Measurements from ENCODE around the gene KCNN3. TPM values are rescaled to one million over a fixed set of nuclear protein-coding genes. Genes with fewer than 3 reads are reported as not detected.

Gene KCNN3
- total RNA-seq, 1 experiment from 2014 or later, result 0.03 TPM

DNA sequence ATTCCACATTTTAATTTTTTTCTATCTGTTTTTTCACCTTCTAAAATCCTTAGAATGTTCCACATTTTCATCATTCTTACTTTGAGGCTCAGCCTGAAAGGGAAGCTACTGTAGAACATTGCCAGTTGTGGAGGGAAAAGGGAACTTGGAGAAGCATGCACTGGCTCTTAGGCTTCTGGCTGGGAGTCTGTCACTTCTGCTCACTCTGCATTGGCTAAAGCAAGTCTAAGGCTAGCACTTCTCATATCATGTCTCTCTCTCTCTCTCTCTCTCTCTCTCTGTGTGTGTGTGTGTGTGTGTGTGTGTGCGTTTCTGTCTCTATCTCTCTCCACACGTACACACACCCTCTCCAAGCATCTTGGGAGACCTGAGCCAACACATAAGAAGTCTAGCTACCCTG lies 212.5 kb downstream of the KCNN3 start:
- no peak for DNase-seq (ENCODE audit: low read depth, low spot score)
- in situ Hi-C loops (cut with HindIII; ENCODE audit: low pct_unique_long_range_greater_than_20kb, low sequenced_read_pairs), result no loop called here

DNA sequence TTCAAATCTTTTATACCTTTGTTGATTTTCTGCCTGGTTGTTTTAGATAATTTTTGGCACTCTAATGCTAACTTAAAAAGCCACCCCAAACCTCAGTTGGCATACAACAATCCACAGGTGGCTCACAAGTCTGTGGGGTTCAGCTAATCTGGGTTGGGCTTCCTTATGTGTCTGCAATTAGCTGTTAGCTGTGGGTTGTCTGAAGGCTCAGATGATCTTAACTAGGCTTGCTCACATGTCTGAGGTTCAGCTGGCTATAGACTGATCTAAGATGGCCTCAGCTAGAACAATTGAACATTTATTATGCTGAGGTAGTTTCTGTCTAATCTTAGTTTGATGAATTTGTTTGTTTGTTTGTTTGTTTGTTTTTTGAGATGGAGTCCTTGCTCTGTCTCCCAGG lies 217.2 kb downstream of the KCNN3 start:
- in situ Hi-C loops (cut with HindIII; ENCODE audit: low pct_unique_long_range_greater_than_20kb, low sequenced_read_pairs), result no loop called here
- DNase-seq (ENCODE audit: low read depth, low spot score), result peak; percentile 19

Other genes with a start within 250 kb of the KCNN3 start
- 10.4 and 19.0 TPM in 2 replicates for gene PMVK, start 66.4 kb upstream of the KCNN3 start, total RNA-seq (2014; rRNA removed; shearing (Covaris generic))
- 78.2 and 81.4 TPM in 2 replicates for gene PBXIP1, start 85.8 kb upstream of the KCNN3 start, total RNA-seq (2014; rRNA removed; shearing (Covaris generic))
- gene PYGO2, start 91.5 kb upstream of the KCNN3 start, total RNA-seq (2014; rRNA removed; shearing (Covaris generic)), result 26.9 and 30.2 TPM in 2 replicates
- gene SHC1, start 100.5 kb upstream of the KCNN3 start, total RNA-seq (2014; rRNA removed; shearing (Covaris generic)), result 102 and 107 TPM in 2 replicates
- 122 and 157 TPM in 2 replicates for gene CKS1B, start 104.4 kb upstream of the KCNN3 start, total RNA-seq (2014; rRNA removed; shearing (Covaris generic))
- 53.5 and 58.2 TPM in 2 replicates for gene FLAD1, start 113.1 kb upstream of the KCNN3 start, total RNA-seq (2014; rRNA removed; shearing (Covaris generic))
- 0.48 and 1.2 TPM in 2 replicates for gene LENEP, start 123.3 kb upstream of the KCNN3 start, total RNA-seq (2014; rRNA removed; shearing (Covaris generic))
- gene ZBTB7B, start 132.5 kb upstream of the KCNN3 start, total RNA-seq (2014; rRNA removed; shearing (Covaris generic)), result 25.1 and 29.1 TPM in 2 replicates
- gene DCST2, start 163.5 kb upstream of the KCNN3 start, total RNA-seq (2014; rRNA removed; shearing (Covaris generic)), result 0.18 TPM in 1 of 2 replicates, not detected in the other
- gene DCST1, start 163.5 kb upstream of the KCNN3 start, total RNA-seq (2014; rRNA removed; shearing (Covaris generic)), result not detected in 2 replicates
- 62.0 and 67.1 TPM in 2 replicates for gene ADAM15, start 181.0 kb upstream of the KCNN3 start, total RNA-seq (2014; rRNA removed; shearing (Covaris generic))
- 12.7 and 13.9 TPM in 2 replicates for gene EFNA4, start 193.5 kb upstream of the KCNN3 start, total RNA-seq (2014; rRNA removed; shearing (Covaris generic))
- 6.6 and 8.2 TPM in 2 replicates for gene EFNA3, start 208.6 kb upstream of the KCNN3 start, total RNA-seq (2014; rRNA removed; shearing (Covaris generic))